Panc1 (cell line): Measurements from ENCODE around the gene HOXC9. TPM values are rescaled to one million over a fixed set of nuclear protein-coding genes. Genes with fewer than 3 reads are reported as not detected.
A peak's percentile ranks its signal among the peaks of the same experiment; 100 is the strongest.

ENCODE experiments used
- ATAC-seq: fragments of 200-7000 bp; cut with Tn5 transposase; 2 replicates; pipeline ENCODE4 v1.9.1; 2020; ENCODE audit warnings: mild to moderate bottlenecking, moderate library complexity
- BruUV-seq: library from RNA; stranded (reverse); fragments of 400-500 nt; replicated peaks from 2 replicates; lab custom pipeline; 2021; lab: Mats Ljungman, UMichigan
- CTCF ChIA-PET: fragments of 300-600 bp; sonication (Branson Sonifier 250); formaldehyde crosslinking; loops from one replicate; lab custom pipeline; 2022; ENCODE audit warnings: antibody characterized with exemption; lab: Charles Lee
- POLR2A ChIA-PET: fragments of 300-600 bp; sonication (Branson Sonifier 250); formaldehyde crosslinking; loops from one replicate; lab custom pipeline; 2022; ENCODE audit warnings: antibody characterized with exemption; lab: Charles Lee
- DNase-seq: peaks from one replicate; pipeline ENCODE4 v3.0.0-alpha.2; 2010; ENCODE audit warnings: low read depth, low spot score
- H3K27ac ChIP-seq: 2 replicates; pipeline ENCODE4 v1.5.1; 2011; ENCODE audit warnings: mild to moderate bottlenecking, low read length, inconsistent platforms
- H3K27me3 ChIP-seq: fragments of 200-500 bp; sonication (Bioruptor generic); 2 replicates; pipeline ENCODE4 v1.6.0; 2014; ENCODE audit warnings: low read length, inconsistent platforms; ENCODE audit not compliant: control insufficient read depth, insufficient read depth
- H3K36me3 ChIP-seq: fragments of 200-500 bp; sonication (Bioruptor generic); 2 replicates; pipeline ENCODE4 v1.5.1; 2014; ENCODE audit warnings: inconsistent platforms, mild to moderate bottlenecking, low read length, moderate library complexity; ENCODE audit not compliant: control insufficient read depth, insufficient read depth
- H3K4me1 ChIP-seq: 2 replicates; pipeline ENCODE4 v1.5.1; 2011; ENCODE audit warnings: inconsistent platforms, mild to moderate bottlenecking, low read length, moderate library complexity; ENCODE audit not compliant: control insufficient read depth, insufficient read depth
- H3K4me3 ChIP-seq, 2 experiments: 2 replicates each; pipeline ENCODE4 v1.5.1; 2011 to 2012; ENCODE audit warnings: low read depth in 2 of 2, low read length in 2 of 2, mild to moderate bottlenecking in 2 of 2, inconsistent platforms in 1 of 2, moderate library complexity in 1 of 2
- H3K9me3 ChIP-seq: fragments of 200-500 bp; sonication (Bioruptor generic); 2 replicates; pipeline ENCODE4 v1.5.1; 2014; ENCODE audit warnings: low read depth, mild to moderate bottlenecking, inconsistent platforms, low read length, moderate library complexity; ENCODE audit not compliant: control insufficient read depth, insufficient read depth
- CTCF ChIP-seq: fragments of 450-650 bp; IDR thresholded peaks from 2 replicates; pipeline ENCODE4 v1.5.1; 2017; ENCODE audit warnings: mild to moderate bottlenecking
- POLR2AphosphoS5 ChIP-seq: IDR thresholded peaks from 2 replicates; pipeline ENCODE4 v1.6.1; 2012; ENCODE audit warnings: mild to moderate bottlenecking, low read depth, low read length, moderate library complexity
- REST ChIP-seq, 2 experiments: IDR thresholded peaks; 2 replicates each; pipeline ENCODE4 v1.6.1; 2011 to 2012; ENCODE audit warnings: low read depth in 2 of 2, control low read depth in 1 of 2, low read length in 1 of 2, mild to moderate bottlenecking in 1 of 2, moderate library complexity in 1 of 2; ENCODE audit not compliant: insufficient read depth in 1 of 2
- SIN3A ChIP-seq: IDR thresholded peaks from 2 replicates; pipeline ENCODE4 v1.6.1; 2012; ENCODE audit warnings: low read depth, mild to moderate bottlenecking, low read length, moderate library complexity, borderline replicate concordance; ENCODE audit not compliant: insufficient read depth
- TCF7L2 ChIP-seq: IDR thresholded peaks from 2 replicates; pipeline ENCODE4 v1.6.1; 2011; ENCODE audit warnings: mild to moderate bottlenecking, low read depth, low read length, inconsistent platforms
- in situ Hi-C: cut with HindIII; loops from 2 replicates; pipeline ENCODE4 v1.10.0; 2016; ENCODE audit warnings: low sequenced_read_pairs, low pct_unique_long_range_greater_than_20kb
- intact Hi-C: fragments of 100-400 bp; cut with micrococcal nuclease; formaldehyde crosslinking; loops from one replicate; pipeline ENCODE4 v1.10.0; 2022; ENCODE audit not compliant: unreplicated experiment
- total RNA-seq: library from RNA; stranded (reverse); gene quantifications from one replicate; pipeline ENCODE4 v1.2.1, GENCODE V29; 2021; ENCODE audit not compliant: unreplicated experiment

HOXC9 gene
- total RNA-seq, 1 experiment from 2014 or later = 37.2 TPM

- no TSS peak for BruUV-seq
- intact Hi-C loops = no loop called here
- POLR2A ChIA-PET = no interaction called here
- H3K27ac ChIP-seq = peak overlapping the region; percentile 89
- ATAC-seq (no peak), DNase-seq (no peak)
- H3K27me3 ChIP-seq = no peaks in the 10 kb centered on the region
- no peaks in the 10 kb centered on the region for H3K36me3 ChIP-seq
- H3K9me3 ChIP-seq = no peaks in the 10 kb centered on the region
- peak overlapping the region in 1 of 2 experiments; percentile 13; a peak in 1 of 4 replicates for H3K4me3 ChIP-seq
- in situ Hi-C loops = no loop called here
- peaks cover 72% of the 10 kb centered on the region for H3K4me1 ChIP-seq
- no peak for TF ChIP-seq TCF7L2
- no peak for TF ChIP-seq REST (IDR thresholded peaks at IDR 0.05; ENCODE audit: insufficient read depth in 1 of 2, low read depth in 2 of 2, low read length in 1 of 2)
- TF ChIP-seq POLR2AphosphoS5 = no peak
- no peak for TF ChIP-seq SIN3A
- TF ChIP-seq CTCF = no peak
- CTCF ChIA-PET = no interaction called here
Measured at GRCh38 chr12:53955776-53956250, 44.1 kb upstream of the HOXC9 start.

- H3K27me3 ChIP-seq = no peaks in the 10 kb centered on the region
- no peaks in the 10 kb centered on the region for H3K36me3 ChIP-seq
- in situ Hi-C loops = no loop called here
- ATAC-seq = peak; percentile 31
- H3K9me3 ChIP-seq = no peaks in the 10 kb centered on the region
- TF ChIP-seq REST (IDR thresholded peaks at IDR 0.05; ENCODE audit: insufficient read depth in 1 of 2, low read depth in 2 of 2, low read length in 1 of 2) = no peak
- TF ChIP-seq SIN3A = no peak
- peak; percentile 54; the same call in 1 of the 2 replicates for TF ChIP-seq TCF7L2
- H3K4me3 ChIP-seq = peak overlapping the region in 1 of 2 experiments; percentile 13; a peak in 1 of 4 replicates
- intact Hi-C loops = no loop called here
- ChIA-PET CTCF (no interaction called here), POLR2A (no interaction called here)
- peak overlapping the region; percentile 89 for H3K27ac ChIP-seq
- no peak for DNase-seq
- H3K4me1 ChIP-seq = peaks cover 69% of the 10 kb centered on the region
- no TSS peak for BruUV-seq
Measured at GRCh38 chr12:53956251-53956887, 43.6 kb upstream of the HOXC9 start.
